H1 (cell line): ENCODE measurements around the gene REPS1. TPM values are rescaled to one million over a fixed set of nuclear protein-coding genes. Genes with fewer than 3 reads are reported as not detected.

Experiments used
- CHD7 ChIP-seq: fragments of 300-600 bp; sonication (generic); IDR thresholded peaks from 2 replicates; pipeline ENCODE4 v1.7.1; 2012; ENCODE audit warnings: low read length, moderate library complexity, mild to moderate bottlenecking, inconsistent platforms; ENCODE audit not compliant: insufficient replicate concordance
- CTCF ChIP-seq, 3 experiments: IDR thresholded peaks; 1 replicate in 2 of 3; 2 replicates in 1 of 3; pipeline versions ENCODE4 v1.5.1 to v1.6.1; 2011; ENCODE audit warnings: low read length in 3 of 3, mild to moderate bottlenecking in 3 of 3, inconsistent platforms in 2 of 3, low read depth in 1 of 3, moderate library complexity in 1 of 3; ENCODE audit not compliant: insufficient read depth in 1 of 3; ENCODE audit errors: control extremely low read depth in 1 of 3
- polyA plus RNA-seq, 7 experiments: library from polyadenylated mRNA; depleted of rRNA in 3 of 7; stranded (reverse) in 5 of 7; unstranded in 2 of 7; fragments of >200 nt in 5 of 7; fragments of 200-250 nt in 2 of 7; gene quantifications; 1 replicate in 5 of 7; 2 replicates in 1 of 7; 4 replicates in 1 of 7; pipeline versions ENCODE4 v1.2.1 to v1.2.3, GENCODE V29; 2011 to 2013; ENCODE audit warnings: missing spikeins in 2 of 7, mixed read lengths in 2 of 7
- total RNA-seq: library from RNA; stranded (reverse); fragmentation: NEBNext Ultra II Directional; extraction: Animal tissue kit (Norgen Biotek cat#: 25700); gene quantifications from 2 replicates; pipeline ENCODE4 v1.2.1, GENCODE V29; 2021
- TF ChIP-seq, protein P1 (sequence below): IDR thresholded peaks from 2 replicates; pipeline ENCODE4 v1.6.1; 2012; ENCODE audit warnings: inconsistent platforms

Gene REPS1
- total and polyA plus RNA-seq, 2 of the 8 experiments (the other 6 are each of a cell fraction or from before 2014, with no cell fraction given): 52.1 to 68.9 TPM

- TF ChIP-seq CHD7 (no peak), CTCF (IDR thresholded peaks at IDR 0.05; ENCODE audit: control extremely low read depth in 1 of 3, insufficient read depth in 1 of 3, low read depth in 1 of 3, low read length in 3 of 3) (no peak)
- TF ChIP-seq, protein P1, sequence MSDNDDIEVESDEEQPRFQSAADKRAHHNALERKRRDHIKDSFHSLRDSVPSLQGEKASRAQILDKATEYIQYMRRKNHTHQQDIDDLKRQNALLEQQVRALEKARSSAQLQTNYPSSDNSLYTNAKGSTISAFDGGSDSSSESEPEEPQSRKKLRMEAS: no peak
Observed at GRCh38 chr6:138885156-138885819, 102.8 kb downstream of the REPS1 start (continued).
